ENCODE data around the gene PRDM15.

The PRDM15 gene

GRCh38 chr21:41916888-41917433 is 37.8 kb upstream of the PRDM15 start:
- TF ChIP-seq FOXM1 (IDR thresholded peaks at IDR 0.05; ENCODE audit: borderline replicate concordance, low read depth) (no peak), USF1 (IDR thresholded peaks at IDR 0.05) (no peak), ZBTB7A (IDR thresholded peaks at IDR 0.05; ENCODE audit: low read depth) (no peak), RAD21 (IDR thresholded peaks at IDR 0.05; ENCODE audit: low read depth) (no peak), REST (IDR thresholded peaks at IDR 0.05; ENCODE audit: low read depth) (no peak)

- TF ChIP-seq FOXM1 (IDR thresholded peaks at IDR 0.05; ENCODE audit: borderline replicate concordance, low read depth) (no peak), TEAD4 (IDR thresholded peaks at IDR 0.05) (no peak), REST (IDR thresholded peaks at IDR 0.05; ENCODE audit: low read depth) (no peak), EGR1 (IDR thresholded peaks at IDR 0.05) (no peak), MAX (IDR thresholded peaks at IDR 0.05) (no peak), TAF1 (IDR thresholded peaks at IDR 0.05; ENCODE audit: low read depth) (no peak), ZBTB7A (IDR thresholded peaks at IDR 0.05; ENCODE audit: low read depth) (no peak), YY1 (IDR thresholded peaks at IDR 0.05; ENCODE audit: low read depth) (no peak), USF1 (IDR thresholded peaks at IDR 0.05) (no peak), CEBPB (IDR thresholded peaks at IDR 0.05) (no peak), NFIC (IDR thresholded peaks at IDR 0.05) (no peak), RAD21 (IDR thresholded peaks at IDR 0.05; ENCODE audit: low read depth) (no peak), TCF12 (IDR thresholded peaks at IDR 0.05; ENCODE audit: low read depth) (no peak)
These were observed 35.8 kb upstream of the PRDM15 start for GRCh38 chr21:41914965-41915364.

GRCh38 chr21:41914358-41914757 is 35.2 kb upstream of the PRDM15 start:
- TF ChIP-seq MAX (IDR thresholded peaks at IDR 0.05) (no peak), TAF1 (IDR thresholded peaks at IDR 0.05; ENCODE audit: low read depth) (no peak), YY1 (IDR thresholded peaks at IDR 0.05; ENCODE audit: low read depth) (no peak), RAD21 (IDR thresholded peaks at IDR 0.05; ENCODE audit: low read depth) (no peak), EGR1 (IDR thresholded peaks at IDR 0.05) (no peak), CREB1 (IDR thresholded peaks at IDR 0.05; ENCODE audit: low read depth) (no peak), FOXM1 (IDR thresholded peaks at IDR 0.05; ENCODE audit: borderline replicate concordance, low read depth) (no peak)

- TF ChIP-seq CEBPB (IDR thresholded peaks at IDR 0.05) (no peak), YY1 (IDR thresholded peaks at IDR 0.05; ENCODE audit: low read depth) (no peak), CREB1 (IDR thresholded peaks at IDR 0.05; ENCODE audit: low read depth) (no peak), FOXM1 (IDR thresholded peaks at IDR 0.05; ENCODE audit: borderline replicate concordance, low read depth) (no peak), TEAD4 (IDR thresholded peaks at IDR 0.05) (no peak), NFIC (IDR thresholded peaks at IDR 0.05) (no peak), EGR1 (IDR thresholded peaks at IDR 0.05) (no peak), ZBTB7A (IDR thresholded peaks at IDR 0.05; ENCODE audit: low read depth) (no peak), RAD21 (IDR thresholded peaks at IDR 0.05; ENCODE audit: low read depth) (no peak), USF1 (IDR thresholded peaks at IDR 0.05) (no peak), EP300 (IDR thresholded peaks at IDR 0.05; ENCODE audit: borderline replicate concordance) (no peak)
These were observed 34.1 kb upstream of the PRDM15 start for GRCh38 chr21:41913230-41913629.

- TF ChIP-seq YY1 (IDR thresholded peaks at IDR 0.05; ENCODE audit: low read depth): no peak
- no peak for TF ChIP-seq CREB1 (IDR thresholded peaks at IDR 0.05; ENCODE audit: low read depth)
- TF ChIP-seq USF1 (IDR thresholded peaks at IDR 0.05): no peak
- TF ChIP-seq ZBTB7A (IDR thresholded peaks at IDR 0.05; ENCODE audit: low read depth): no peak
- no peak for TF ChIP-seq NFIC (IDR thresholded peaks at IDR 0.05)
- no peak for TF ChIP-seq REST (IDR thresholded peaks at IDR 0.05; ENCODE audit: low read depth)
- TF ChIP-seq TCF12 (IDR thresholded peaks at IDR 0.05; ENCODE audit: low read depth): no peak
- no peak for TF ChIP-seq TAF1 (IDR thresholded peaks at IDR 0.05; ENCODE audit: low read depth)
- TF ChIP-seq FOXM1 (IDR thresholded peaks at IDR 0.05; ENCODE audit: borderline replicate concordance, low read depth): no peak
- no peak for TF ChIP-seq RAD21 (IDR thresholded peaks at IDR 0.05; ENCODE audit: low read depth)
- TF ChIP-seq CEBPB (IDR thresholded peaks at IDR 0.05): no peak
- TF ChIP-seq EP300 (IDR thresholded peaks at IDR 0.05; ENCODE audit: borderline replicate concordance): no peak
- no peak for TF ChIP-seq TEAD4 (IDR thresholded peaks at IDR 0.05)
These were observed 29.7 kb upstream of the PRDM15 start for GRCh38 chr21:41908829-41909228.

Data from Ishikawa (cell line).